K562 (cell line): ENCODE results near the gene LONRF2. TPM values are rescaled to one million over a fixed set of nuclear protein-coding genes. Genes with fewer than 3 reads are reported as not detected.

Experiments
- ARID2 ChIP-seq: fragments of 450-650 bp; IDR thresholded peaks from 2 replicates; pipeline ENCODE4 v1.6.1; 2017; ENCODE audit warnings: antibody characterized with exemption, mild to moderate bottlenecking
- CXXC5 ChIP-seq: fragments of 250-450 bp; sonication (Bioruptor Pico); IDR thresholded peaks from 2 replicates; pipeline ENCODE4 v1.8.0; 2022; ENCODE audit warnings: inconsistent platforms, mild to moderate bottlenecking, moderate library complexity
- DEAF1 ChIP-seq: fragments of 450-650 bp; formaldehyde crosslinking; IDR thresholded peaks from 2 replicates; pipeline ENCODE4 v1.4.0; 2020; ENCODE audit warnings: mild to moderate bottlenecking, moderate library complexity
- JUND ChIP-seq, 2 experiments: IDR thresholded peaks; 2 replicates in 1 of 2; 3 replicates in 1 of 2; pipeline ENCODE4 v1.6.1; 2011; ENCODE audit warnings: borderline replicate concordance in 2 of 2, low read depth in 2 of 2, low read length in 2 of 2, improper control_type of control experiment in 1 of 2, missing biosample characterization in 1 of 2, missing genetic modification characterization in 1 of 2, missing genetic modification reagents in 1 of 2
- NBN ChIP-seq: fragments of 450-650 bp; IDR thresholded peaks from 2 replicates; pipeline ENCODE4 v1.6.1; 2016; ENCODE audit warnings: low read depth, mild to moderate bottlenecking
- PRMT5 ChIP-seq: sonication (generic); formaldehyde crosslinking; IDR thresholded peaks from 2 replicates; pipeline ENCODE4 v1.5.0; 2020; ENCODE audit warnings: missing genetic modification reagents
- RB1 ChIP-seq: fragments of 450-650 bp; IDR thresholded peaks from 2 replicates; pipeline ENCODE4 v1.6.1; 2017; ENCODE audit warnings: low read depth, mild to moderate bottlenecking
- TRIM24 ChIP-seq, 2 experiments: fragments of 450-650 bp; IDR thresholded peaks; 2 replicates each; pipeline ENCODE4 v1.6.1; 2016
- XRCC5 ChIP-seq: fragments of 200-400 bp; formaldehyde crosslinking; IDR thresholded peaks from 2 replicates; pipeline ENCODE4 v1.6.1; 2017; ENCODE audit warnings: low read depth, mild to moderate bottlenecking, low read length
- polyA plus RNA-seq, 8 experiments: library from polyadenylated mRNA; depleted of rRNA in 4 of 8; stranded (reverse) in 5 of 8; unstranded in 3 of 8; fragments of >200 nt; fragmentation: Nextera tagmentation in 2 of 8; fragmentation: Illumina TruSeq in 1 of 8; extraction: Ambion mirVana in 2 of 8; extraction: Trizol in 1 of 8; gene quantifications; 2 replicates each; pipeline versions ENCODE4 v1.2.1 to v1.2.3, GENCODE V29; 2011 to 2014; ENCODE audit warnings: inconsistent platforms in 1 of 8, missing spikeins in 1 of 8
- total RNA-seq, 7 experiments: library from RNA; depleted of rRNA in 6 of 7; stranded (reverse); fragments of >200 nt in 6 of 7; fragmentation: Illumina TruSeq in 2 of 7; extraction: Trizol in 2 of 7; gene quantifications; 2 replicates each; pipeline versions ENCODE4 v1.2.1 to v1.2.3, GENCODE V29; 2011 to 2021; ENCODE audit warnings: low replicate concordance in 1 of 7

The LONRF2 gene
- total and polyA plus RNA-seq, 9 of the 15 experiments (the other 6 are each of a cell fraction or from before 2014, with no cell fraction given), result 0.35 to 5.0 (median 2.7) TPM

GRCh38 chr2:100262555-100263320, 59.6 kb downstream of the LONRF2 start (continued):
- TF ChIP-seq DEAF1 (peak; percentile 92), NBN (0 out of 2 replicates have a peak, but pooled peaks have one; percentile 35), XRCC5 (peak; percentile 59; the same call in 1 of the 2 replicates), CXXC5 (CRISPR knock-in tag) (0 out of 2 replicates have a peak, but pooled peaks have one; percentile 12), TRIM24 (IDR thresholded peaks at IDR 0.05) (0 out of 4 replicates have a peak, but pooled peaks of 1 of the 2 experiments have one; percentile 12), JUND (IDR thresholded peaks at IDR 0.05; ENCODE audit: borderline replicate concordance, low read depth, low read length) (peak; percentile 16; the same call in 1 of the 2 replicates), JUND (tag; IDR thresholded peaks at IDR 0.05; ENCODE audit: borderline replicate concordance, low read depth, low read length) (no peak; the same call in 2 of the 3 replicates), PRMT5 (no peak), RB1 (peak; percentile 34; the same call in 1 of the 2 replicates), ARID2 (peak; percentile 97)
- TF ChIP-seq, all 486 proteins: peak for 24
